Right lobe of liver (tissue), 6 donors: ENCODE data around the gene DGKH. TPM values are rescaled to one million over a fixed set of nuclear protein-coding genes. Genes with fewer than 3 reads are reported as not detected.

Experiments
- ATAC-seq, 4 donors: fragments of 200-7000 bp; cut with Tn5 transposase; one replicate each; pipeline ENCODE4 v1.9.1; 2020; ENCODE audit warnings: mild to moderate bottlenecking in 4 of 4, moderate library complexity in 4 of 4
- DNase-seq, 3 donors: peaks; one replicate each; pipeline ENCODE4 v3.0.0-alpha.2; 2020
- H3K27ac ChIP-seq, 3 donors: fragments of 200-600 bp; one replicate each; pipeline ENCODE4 v1.8.0; 2022
- H3K27me3 ChIP-seq, 2 donors: fragments of 200-600 bp; one replicate each; pipeline ENCODE4 v1.8.0; 2022
- H3K36me3 ChIP-seq, 4 donors: fragments of 200-600 bp; sonication (generic) in 1 of 4; one replicate each; pipeline versions ENCODE4 v1.5.1 to v1.8.0; 2017 to 2022; ENCODE audit warnings: control low read depth in 1 of 4
- H3K4me1 ChIP-seq, 4 donors: fragments of 200-600 bp; sonication (generic) in 1 of 4; one replicate each; pipeline versions ENCODE4 v1.5.1 to v1.8.0; 2017 to 2022; ENCODE audit warnings: control low read depth in 1 of 4
- H3K4me3 ChIP-seq, 3 donors: fragments of 200-600 bp; one replicate each; pipeline ENCODE4 v1.8.0; 2022
- H3K9me3 ChIP-seq, 4 donors: fragments of 200-600 bp; sonication (generic) in 1 of 4; one replicate each; pipeline versions ENCODE4 v1.5.1 to v1.8.0; 2017 to 2022; ENCODE audit warnings: control low read depth in 1 of 4
- POLR2A ChIP-seq: fragments of 450-650 bp; IDR thresholded peaks from one replicate; pipeline ENCODE4 v1.6.1; 2017; ENCODE audit warnings: antibody characterized with exemption, mild to moderate bottlenecking
- WGBS: methylation state at CpG from one replicate; pipeline ENCODE4 v1.1.6; 2018; ENCODE audit warnings: low coverage, low lambda C conversion rate; ENCODE audit not compliant: insufficient coverage; ENCODE audit errors: missing lambda C conversion rate; 5-methylcytosine and 5-hydroxymethylcytosine counted together
- intact Hi-C, 2 donors: fragments of 100-400 bp; cut with DNase I; formaldehyde crosslinking; loops; one replicate each; pipeline versions ENCODE4 v1.11.2 to v1.14.1; 2022
- small RNA-seq, 2 experiments: library from RNA; depleted of rRNA; stranded (forward); fragments of <200 nt; gene quantifications; one replicate each; pipeline ENCODE3, GENCODE V24; 2016
- total RNA-seq, 6 experiments: library from RNA; depleted of rRNA in 2 of 6; stranded (reverse); fragments of >200 nt in 2 of 6; fragmentation: NEBNext Ultra II Directional in 3 of 6; extraction: Animal tissue kit (Norgen Biotek cat#: 25700) in 3 of 6; gene quantifications; one replicate each; pipeline versions ENCODE4 v1.1.0 to v1.2.4, GENCODE V29; 2016 to 2023
- TF ChIP-seq, protein P1 (sequence below), 4 donors: fragments of 200-600 bp in 3 of 4; fragments of 450-650 bp in 1 of 4; IDR thresholded peaks; one replicate each; pipeline versions ENCODE4 v1.5.1 to v1.8.0; 2016 to 2022; ENCODE audit warnings: antibody characterized with exemption in 4 of 4, mild to moderate bottlenecking in 2 of 4
- donor health status: DM: no; HTN: yes; CAD: no.
- donor health status: DM: no; HTN: no; CAD: no.
- donor health status: DM: no; HTN: no; CAD: no.
- donor health status: DM: no; HTN: yes; CAD: no.
- donor health status: DM: no; HTN: yes; CAD: no.

Gene DGKH
- total RNA-seq, 6 experiments from 2014 or later = 0.95 to 5.1 (median 2.2) TPM

DNA sequence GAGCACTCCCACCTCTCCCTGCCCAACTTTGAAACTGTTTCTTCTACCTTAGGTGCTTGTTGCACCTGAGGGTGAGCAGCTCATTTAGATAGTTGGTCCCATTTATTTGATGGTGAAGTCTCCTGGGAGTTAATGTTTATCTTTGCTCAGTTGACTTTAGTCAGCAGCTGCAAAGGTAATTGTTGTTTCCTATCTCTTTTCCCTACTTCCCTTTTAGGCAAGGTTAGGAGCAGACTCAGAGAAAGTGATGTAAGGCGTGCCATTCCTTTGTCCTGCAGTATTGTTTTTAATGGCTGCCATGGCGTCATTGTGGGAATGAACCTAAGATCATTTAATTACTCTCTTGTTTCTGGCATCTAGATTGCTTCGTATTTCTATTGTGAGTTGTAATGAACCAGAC lies 235.1 kb downstream of the DGKH start:
- H3K9me3 ChIP-seq = no peaks in the 10 kb centered on the region
- no peak overlapping the region for H3K4me3 ChIP-seq
- H3K4me1 ChIP-seq = no peaks in the 10 kb centered on the region
- TF ChIP-seq POLR2A = no peak
- TF ChIP-seq, protein P1, sequence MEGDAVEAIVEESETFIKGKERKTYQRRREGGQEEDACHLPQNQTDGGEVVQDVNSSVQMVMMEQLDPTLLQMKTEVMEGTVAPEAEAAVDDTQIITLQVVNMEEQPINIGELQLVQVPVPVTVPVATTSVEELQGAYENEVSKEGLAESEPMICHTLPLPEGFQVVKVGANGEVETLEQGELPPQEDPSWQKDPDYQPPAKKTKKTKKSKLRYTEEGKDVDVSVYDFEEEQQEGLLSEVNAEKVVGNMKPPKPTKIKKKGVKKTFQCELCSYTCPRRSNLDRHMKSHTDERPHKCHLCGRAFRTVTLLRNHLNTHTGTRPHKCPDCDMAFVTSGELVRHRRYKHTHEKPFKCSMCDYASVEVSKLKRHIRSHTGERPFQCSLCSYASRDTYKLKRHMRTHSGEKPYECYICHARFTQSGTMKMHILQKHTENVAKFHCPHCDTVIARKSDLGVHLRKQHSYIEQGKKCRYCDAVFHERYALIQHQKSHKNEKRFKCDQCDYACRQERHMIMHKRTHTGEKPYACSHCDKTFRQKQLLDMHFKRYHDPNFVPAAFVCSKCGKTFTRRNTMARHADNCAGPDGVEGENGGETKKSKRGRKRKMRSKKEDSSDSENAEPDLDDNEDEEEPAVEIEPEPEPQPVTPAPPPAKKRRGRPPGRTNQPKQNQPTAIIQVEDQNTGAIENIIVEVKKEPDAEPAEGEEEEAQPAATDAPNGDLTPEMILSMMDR (IDR thresholded peaks at IDR 0.05) = no peak
- no peak for DNase-seq
- H3K27ac ChIP-seq = no peak overlapping the region
- no peaks in the 10 kb centered on the region for H3K27me3 ChIP-seq
- 78% methylated on average over 3 of the region's 3 CpGs for WGBS
- ATAC-seq = no peak
- H3K36me3 ChIP-seq = peaks cover 0 to 13% (median 0%) of the 10 kb centered on the region in 4 donors
- intact Hi-C loops = no loop called here

GRCh38 chr13:42284068-42284467 lies 235.6 kb downstream of the DGKH start:
- WGBS = 68% methylated on average over 3 of the region's 3 CpGs
- no peak for DNase-seq
- intact Hi-C loops = no loop called here
- no peaks in the 10 kb centered on the region for H3K9me3 ChIP-seq
- H3K4me1 ChIP-seq = no peaks in the 10 kb centered on the region
- no peak for TF ChIP-seq POLR2A
- TF ChIP-seq, protein P1 (IDR thresholded peaks at IDR 0.05) = no peak
- no peak overlapping the region for H3K4me3 ChIP-seq
- no peaks in the 10 kb centered on the region for H3K27me3 ChIP-seq
- H3K27ac ChIP-seq = no peak overlapping the region
- H3K36me3 ChIP-seq = peaks cover 0 to 16% (median 0%) of the 10 kb centered on the region in 4 donors
- ATAC-seq = no peak

Small RNAs within 50 kb of the gene (small RNA-seq; reads per million reads assigned to genes)
- gene RPS28P8 = 0 reads per million in 2 experiments

Other genes starting within 250 kb of the DGKH start
- gene VWA8, start 87.5 kb upstream of the DGKH start, total RNA-seq = 10 to 100 TPM; 19.4 to 33.8 (median 30.8) TPM
- gene AKAP11, start 223.5 kb downstream of the DGKH start, total RNA-seq = 10 to 100 TPM in 5 of 6 experiments, 1 to 10 TPM in 1; 8.5 to 13.8 (median 12.1) TPM